PC-9 (cell line): Measurements from ENCODE around the gene ZDHHC7. TPM values are rescaled to one million over a fixed set of nuclear protein-coding genes. Genes with fewer than 3 reads are reported as not detected.
A peak's percentile ranks its signal among the peaks of the same experiment; 100 is the strongest.

Experiments used
- BruUV-seq: library from RNA; stranded (reverse); fragments of 400-500 nt; replicated peaks from 2 replicates; lab custom pipeline; 2021; lab: Mats Ljungman, UMichigan
- CTCF ChIA-PET: fragments of 300-600 bp; sonication (Branson Sonifier 250); formaldehyde crosslinking; loops from one replicate; lab custom pipeline; 2022; ENCODE audit warnings: antibody characterized with exemption; lab: Charles Lee
- POLR2A ChIA-PET: fragments of 300-600 bp; sonication (Branson Sonifier 250); formaldehyde crosslinking; loops from one replicate; lab custom pipeline; 2022; ENCODE audit warnings: antibody characterized with exemption; ENCODE audit not compliant: unreplicated experiment; lab: Charles Lee
- DNase-seq, 2 experiments: peaks; one replicate each; pipeline versions ENCODE4 v3.0.0 to v3.0.0-alpha.2; 2015 to 2022; ENCODE audit warnings: mixed read lengths in 1 of 2
- H2AFZ ChIP-seq: fragments of 200-600 bp; sonication (generic); 2 replicates; pipeline ENCODE4 v1.8.1; 2017; ENCODE audit warnings: antibody characterized with exemption
- H3F3A ChIP-seq: fragments of 200-600 bp; sonication (generic); 2 replicates; pipeline ENCODE4 v1.8.1; 2017; ENCODE audit warnings: antibody characterized with exemption, mild to moderate bottlenecking, low read depth; ENCODE audit not compliant: insufficient read depth
- H3K27ac ChIP-seq: fragments of 200-600 bp; sonication (generic); 2 replicates; pipeline ENCODE4 v1.6.1; 2016; ENCODE audit warnings: mixed run types
- H3K27me3 ChIP-seq: fragments of 200-600 bp; sonication (generic); 2 replicates; pipeline ENCODE4 v1.6.1; 2016; ENCODE audit warnings: low read depth, mixed run types; ENCODE audit not compliant: insufficient read depth
- H3K36me3 ChIP-seq: fragments of 200-600 bp; sonication (generic); 2 replicates; pipeline ENCODE4 v1.6.1; 2016; ENCODE audit warnings: low read depth, mixed run types
- H3K4me1 ChIP-seq: fragments of 200-600 bp; sonication (generic); replicated peaks from 2 replicates; pipeline ENCODE4 v1.6.1; 2016; ENCODE audit warnings: mixed run types; ENCODE audit not compliant: insufficient read depth
- H3K4me2 ChIP-seq: fragments of 200-600 bp; sonication (generic); 2 replicates; pipeline ENCODE4 v1.6.1; 2017; ENCODE audit warnings: mixed run types
- H3K4me3 ChIP-seq: fragments of 200-600 bp; sonication (generic); 2 replicates; pipeline ENCODE4 v1.6.1; 2016; ENCODE audit warnings: mixed run types
- H3K79me2 ChIP-seq: fragments of 200-600 bp; sonication (generic); 2 replicates; pipeline ENCODE4 v1.6.1; 2017; ENCODE audit warnings: low read depth, mixed run types
- H3K9me2 ChIP-seq: fragments of 200-600 bp; sonication (generic); 2 replicates; pipeline ENCODE4 v1.8.1; 2017; ENCODE audit warnings: mild to moderate bottlenecking; ENCODE audit not compliant: insufficient read depth
- H3K9me3 ChIP-seq: fragments of 200-600 bp; sonication (generic); 2 replicates; pipeline ENCODE4 v1.8.1; 2016; ENCODE audit warnings: low read depth; ENCODE audit not compliant: insufficient read depth
- H4K20me1 ChIP-seq: fragments of 200-600 bp; sonication (generic); 2 replicates; pipeline ENCODE4 v1.8.1; 2017; ENCODE audit not compliant: insufficient read depth
- CTCF ChIP-seq: fragments of 200-600 bp; sonication (generic); conservative IDR thresholded peaks from 2 replicates; pipeline ENCODE4 v1.6.1; 2017; ENCODE audit warnings: mixed run types, antibody characterized with exemption, mild to moderate bottlenecking, moderate library complexity
- EZH2 ChIP-seq: fragments of 200-600 bp; sonication (generic); IDR thresholded peaks from 2 replicates; pipeline ENCODE4 v1.8.0; 2017; ENCODE audit warnings: antibody characterized with exemption, low read depth
- intact Hi-C: fragments of 100-400 bp; cut with micrococcal nuclease; formaldehyde crosslinking; loops from one replicate; pipeline ENCODE4 v1.10.0; 2022; ENCODE audit not compliant: unreplicated experiment
- total RNA-seq: library from RNA; stranded (reverse); gene quantifications from 2 replicates; pipeline ENCODE4 v1.2.3, GENCODE V29; 2021

Gene ZDHHC7
- total RNA-seq, 1 experiment from 2014 or later: 79.3 TPM

- Histone ChIP-seq H3K27ac (no peak overlapping the region), H3K9me2 (no peaks in the 10 kb centered on the region), H3K4me1 (peaks cover 7% of the 10 kb centered on the region; the same call in 1 of the 2 replicates), H3K79me2 (no peaks in the 10 kb centered on the region), H3K27me3 (no peaks in the 10 kb centered on the region), H2AFZ (no peak overlapping the region), H3K4me3 (no peak overlapping the region), H3K4me2 (no peak overlapping the region), H3F3A (peaks cover 7% of the 10 kb centered on the region; the same call in 1 of the 2 replicates), H3K36me3 (no peaks in the 10 kb centered on the region), H3K9me3 (no peaks in the 10 kb centered on the region), H4K20me1 (no peaks in the 10 kb centered on the region)
- ChIA-PET POLR2A (no interaction called here), CTCF (interaction anchor here (0.6 to 1.5 kb wide), 2 partner anchors 16 to 35 kb away, joined by 3 read pairs; no protein-coding TSS in a partner anchor)
- intact Hi-C loops: no loop called here
- BruUV-seq: no TSS peak
- peak in 1 of 2 experiments; percentile 34 for DNase-seq
- TF ChIP-seq CTCF (no peak), EZH2 (no peak)
Measured at GRCh38 chr16:84955427-84955826, 55.9 kb downstream of the ZDHHC7 start.

DNA sequence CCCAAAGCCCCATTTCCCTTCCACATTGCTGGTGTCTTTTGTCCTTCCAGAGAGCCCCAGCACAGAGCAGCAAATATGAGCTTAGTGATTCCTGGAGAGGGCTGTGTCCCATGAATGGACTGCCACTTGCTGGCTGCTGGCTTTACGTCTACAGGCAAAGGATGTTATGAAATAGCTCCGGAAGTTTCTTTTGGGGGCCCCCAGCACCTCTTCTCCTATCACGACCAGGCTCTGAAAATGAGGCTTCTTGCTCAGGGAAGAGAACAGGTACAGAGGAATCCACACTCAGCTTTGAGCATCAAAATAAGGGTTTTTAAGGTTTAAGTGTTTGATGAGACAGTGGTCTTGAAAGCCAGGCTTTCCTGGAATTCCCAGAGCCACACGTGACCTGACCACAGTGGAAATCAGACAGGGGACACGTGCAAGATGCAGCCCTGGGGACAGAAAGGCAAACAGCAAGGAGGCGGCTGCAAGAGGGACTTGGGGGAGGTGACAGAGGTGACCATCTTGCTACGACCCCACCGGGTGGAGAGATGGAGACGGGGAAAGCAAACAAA, 58.1 kb downstream of the ZDHHC7 start:
- POLR2A ChIA-PET: no interaction called here
- Histone ChIP-seq H3K4me3 (no peak overlapping the region), H3K79me2 (no peaks in the 10 kb centered on the region), H3K9me2 (no peaks in the 10 kb centered on the region), H3K27ac (no peak overlapping the region), H3K27me3 (no peaks in the 10 kb centered on the region), H3F3A (peaks cover 7% of the 10 kb centered on the region; the same call in 1 of the 2 replicates), H3K4me1 (peaks cover 7% of the 10 kb centered on the region; the same call in 1 of the 2 replicates), H4K20me1 (no peaks in the 10 kb centered on the region), H3K9me3 (no peaks in the 10 kb centered on the region), H3K36me3 (no peaks in the 10 kb centered on the region), H2AFZ (no peak overlapping the region), H3K4me2 (no peak overlapping the region)
- BruUV-seq: no TSS peak
- TF ChIP-seq CTCF (no peak), EZH2 (no peak)
- CTCF ChIA-PET: interaction anchor here (1.0 to 1.8 kb wide), 3 partner anchors 28 to 198 kb away, joined by 3 to 7 read pairs (median 7); no protein-coding TSS in a partner anchor
- intact Hi-C loops: loop anchor here (2.0 to 5.0 kb wide), 3 partner anchors 28 to 181 kb away; no protein-coding TSS in a partner anchor
- DNase-seq: peak in 1 of 2 experiments; percentile 25

GRCh38 chr16:84952335-84953189, 58.8 kb downstream of the ZDHHC7 start:
- ChIA-PET CTCF (interaction anchor here (0.6 to 1.8 kb wide), 7 partner anchors 27 to 202 kb away, joined by 3 to 11 read pairs (median 7); no protein-coding TSS in a partner anchor), POLR2A (interaction anchor here (0.5 kb wide), 1 partner anchor 337 kb away, joined by 3 read pairs; no protein-coding TSS in a partner anchor)
- BruUV-seq: no TSS peak
- Histone ChIP-seq H2AFZ (no peak overlapping the region), H3K36me3 (no peaks in the 10 kb centered on the region), H4K20me1 (no peaks in the 10 kb centered on the region), H3K79me2 (no peaks in the 10 kb centered on the region), H3K9me2 (no peaks in the 10 kb centered on the region), H3K9me3 (no peaks in the 10 kb centered on the region), H3F3A (peaks cover 7% of the 10 kb centered on the region; the same call in 1 of the 2 replicates), H3K27ac (no peak overlapping the region), H3K27me3 (no peaks in the 10 kb centered on the region), H3K4me2 (no peak overlapping the region), H3K4me3 (no peak overlapping the region), H3K4me1 (peaks cover 7% of the 10 kb centered on the region; the same call in 1 of the 2 replicates)
- intact Hi-C loops: loop anchor here (1.0 to 5.0 kb wide), 4 partner anchors 28 to 198 kb away; no protein-coding TSS in a partner anchor
- peak; percentile 67 to 76 for DNase-seq
- TF ChIP-seq EZH2 (no peak), CTCF (peak; percentile 89)
